Lower leg skin (tissue), 3 donors: ENCODE data around the gene RPRML.

Experiments used
- CTCF ChIP-seq, 3 donors: fragments of 450-650 bp; IDR thresholded peaks; one replicate each; pipeline ENCODE4 v1.5.1; 2016; ENCODE audit warnings: antibody characterized with exemption in 3 of 3, mild to moderate bottlenecking in 3 of 3, moderate library complexity in 2 of 3
- POLR2A ChIP-seq, 2 donors: fragments of 450-650 bp; IDR thresholded peaks; one replicate each; pipeline ENCODE4 v1.6.1; 2016 to 2017; ENCODE audit warnings: antibody characterized with exemption in 2 of 2, mild to moderate bottlenecking in 1 of 2, moderate library complexity in 1 of 2

- TF ChIP-seq POLR2A (IDR thresholded peaks at IDR 0.05) (no peak), CTCF (IDR thresholded peaks at IDR 0.05) (no peak)
Observed at GRCh38 chr17:46984892-46985291, 5.8 kb upstream of the RPRML start.
